Suprapubic skin (tissue), 3 donors: ENCODE data around the gene HOXA6.
A peak's percentile ranks its signal among the peaks of the same experiment; 100 is the strongest.

ENCODE experiments used
- EP300 ChIP-seq: sonication (generic); formaldehyde crosslinking; IDR thresholded peaks from one replicate; pipeline ENCODE4 v1.6.1; 2017; ENCODE audit warnings: antibody characterized with exemption
- POLR2A ChIP-seq, 2 donors: fragments of 450-650 bp; IDR thresholded peaks; one replicate each; pipeline ENCODE4 v1.6.1; 2017; ENCODE audit warnings: antibody characterized with exemption in 2 of 2, mild to moderate bottlenecking in 2 of 2, moderate library complexity in 2 of 2
- TF ChIP-seq, protein P1 (sequence below), 2 donors: fragments of 200-600 bp in 1 of 2; fragments of 450-650 bp in 1 of 2; sonication (generic) in 1 of 2; IDR thresholded peaks; one replicate each; pipeline ENCODE4 v1.5.1; 2016 to 2019; ENCODE audit warnings: antibody characterized with exemption in 2 of 2, mild to moderate bottlenecking in 1 of 2, moderate library complexity in 1 of 2

DNA sequence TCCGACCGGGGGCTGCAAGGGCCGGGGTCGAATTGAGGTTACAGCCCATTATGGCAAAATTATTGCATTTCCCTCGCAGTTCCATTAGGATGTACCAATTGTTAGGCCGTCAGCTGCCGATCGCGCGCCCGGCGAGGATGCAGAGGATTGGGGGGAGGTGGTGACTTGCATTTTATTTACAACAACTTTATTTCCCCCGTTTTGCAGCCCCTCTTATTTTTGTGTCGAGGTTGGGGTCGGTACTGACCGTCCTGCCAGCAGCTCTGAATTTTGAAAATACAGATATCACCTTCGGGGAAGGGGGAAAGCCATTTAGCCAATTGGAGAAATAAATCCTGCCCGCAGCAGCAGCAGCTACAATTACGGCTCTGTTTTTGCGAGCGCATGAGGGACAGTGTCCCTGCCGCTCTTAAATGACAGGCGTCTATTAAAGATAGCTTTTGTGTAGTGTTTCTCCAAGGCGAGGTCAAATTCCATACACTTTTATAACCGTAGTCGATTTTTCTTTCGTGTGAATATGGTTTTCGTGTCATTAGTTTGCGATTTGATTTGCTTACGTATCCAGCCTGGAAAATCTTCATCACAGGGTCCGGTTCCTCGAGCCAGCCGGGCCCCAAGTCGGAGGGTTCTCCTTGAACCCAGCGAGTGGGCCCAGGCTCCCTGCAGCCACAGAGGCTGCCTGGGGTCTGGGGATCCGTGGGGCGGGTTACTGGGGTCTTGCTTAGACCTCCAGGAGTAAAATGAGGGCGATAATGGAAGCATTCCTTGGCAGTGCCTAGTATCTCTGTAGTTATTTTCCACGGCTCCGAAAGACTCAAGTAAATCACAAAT, 3.4 kb downstream of the HOXA6 start:
- TF ChIP-seq, protein P1, sequence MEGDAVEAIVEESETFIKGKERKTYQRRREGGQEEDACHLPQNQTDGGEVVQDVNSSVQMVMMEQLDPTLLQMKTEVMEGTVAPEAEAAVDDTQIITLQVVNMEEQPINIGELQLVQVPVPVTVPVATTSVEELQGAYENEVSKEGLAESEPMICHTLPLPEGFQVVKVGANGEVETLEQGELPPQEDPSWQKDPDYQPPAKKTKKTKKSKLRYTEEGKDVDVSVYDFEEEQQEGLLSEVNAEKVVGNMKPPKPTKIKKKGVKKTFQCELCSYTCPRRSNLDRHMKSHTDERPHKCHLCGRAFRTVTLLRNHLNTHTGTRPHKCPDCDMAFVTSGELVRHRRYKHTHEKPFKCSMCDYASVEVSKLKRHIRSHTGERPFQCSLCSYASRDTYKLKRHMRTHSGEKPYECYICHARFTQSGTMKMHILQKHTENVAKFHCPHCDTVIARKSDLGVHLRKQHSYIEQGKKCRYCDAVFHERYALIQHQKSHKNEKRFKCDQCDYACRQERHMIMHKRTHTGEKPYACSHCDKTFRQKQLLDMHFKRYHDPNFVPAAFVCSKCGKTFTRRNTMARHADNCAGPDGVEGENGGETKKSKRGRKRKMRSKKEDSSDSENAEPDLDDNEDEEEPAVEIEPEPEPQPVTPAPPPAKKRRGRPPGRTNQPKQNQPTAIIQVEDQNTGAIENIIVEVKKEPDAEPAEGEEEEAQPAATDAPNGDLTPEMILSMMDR (IDR thresholded peaks at IDR 0.05), result peak in 1 of 2 donors; percentile 56
- TF ChIP-seq POLR2A (IDR thresholded peaks at IDR 0.05) (no peak), EP300 (no peak)
